HG03460 (cell line): Measurements from ENCODE around the gene COX20.
A peak's percentile ranks its signal among the peaks of the same experiment; 100 is the strongest.
"Not testable (repeated sequence)": the region's sequence is repeated elsewhere in the genome, so short reads cannot be mapped to it uniquely, and the experiment has no call there.

Experiments used
- ATAC-seq: cut with Tn5 transposase; IDR thresholded peaks from one replicate; pipeline ENCODE4 v1.9.1; 2021; ENCODE audit not compliant: unreplicated experiment

Gene COX20

DNA sequence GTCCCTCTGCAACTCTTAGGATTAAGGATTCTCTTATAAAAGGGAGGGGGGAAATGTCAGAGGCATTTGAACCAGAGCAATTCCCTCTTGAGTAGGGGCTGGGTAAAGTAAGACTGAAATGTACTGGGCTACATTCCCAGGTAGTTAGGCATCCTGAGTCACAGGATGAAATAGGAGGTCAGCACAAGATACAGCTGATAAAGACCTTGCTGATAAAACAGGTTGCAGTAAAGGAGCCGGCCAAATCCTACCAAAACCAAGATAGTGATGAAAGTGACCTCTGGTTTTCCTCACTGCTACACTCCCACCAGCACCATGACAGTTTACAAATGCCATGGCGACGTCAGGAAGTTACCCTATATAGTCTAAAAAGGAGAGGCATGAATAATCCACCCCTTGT, 14.3 kb upstream of the COX20 start:
- no peak for ATAC-seq

DNA sequence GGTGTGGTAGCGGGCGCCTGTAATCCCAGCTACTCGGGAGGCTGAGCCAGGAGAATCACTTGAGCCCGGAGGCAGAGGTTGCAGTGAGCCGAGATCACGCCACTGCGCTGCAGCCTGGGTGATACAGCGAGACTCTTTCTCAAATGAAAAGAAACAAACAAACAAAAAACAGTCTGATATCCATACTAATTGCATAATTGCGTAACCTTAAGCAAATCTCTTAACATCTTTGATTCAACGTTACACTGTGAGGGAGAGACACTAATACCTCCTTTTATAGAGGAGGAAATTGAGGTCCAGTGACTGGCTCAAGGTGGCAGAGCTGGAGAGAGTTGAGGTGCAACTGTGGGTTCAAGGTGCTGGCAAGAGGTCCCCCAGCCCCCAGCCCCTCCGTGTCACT, 12.6 kb upstream of the COX20 start:
- no peak for ATAC-seq

- ATAC-seq = no peak
Observed at GRCh38 chr1:244826712-244827111, 8.7 kb upstream of the COX20 start.

DNA sequence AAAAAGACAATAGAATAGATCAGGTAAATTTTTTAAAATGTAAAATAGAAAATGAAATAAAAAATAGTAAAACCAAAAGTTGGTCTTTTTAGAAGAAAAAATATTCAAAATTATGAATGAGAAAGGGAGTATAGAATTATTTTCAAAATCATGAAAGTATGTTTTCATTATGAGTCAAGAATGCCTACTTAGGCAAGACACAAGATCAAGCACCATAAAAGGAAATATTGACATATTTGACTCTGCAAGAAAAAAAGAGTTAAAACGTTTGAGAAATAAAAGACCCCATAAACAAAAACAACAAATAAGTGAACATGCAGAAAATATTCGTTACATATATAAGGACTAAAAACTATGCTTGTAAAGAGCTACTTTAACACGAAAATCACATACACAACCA, 4.8 kb upstream of the COX20 start:
- ATAC-seq = no peak

DNA sequence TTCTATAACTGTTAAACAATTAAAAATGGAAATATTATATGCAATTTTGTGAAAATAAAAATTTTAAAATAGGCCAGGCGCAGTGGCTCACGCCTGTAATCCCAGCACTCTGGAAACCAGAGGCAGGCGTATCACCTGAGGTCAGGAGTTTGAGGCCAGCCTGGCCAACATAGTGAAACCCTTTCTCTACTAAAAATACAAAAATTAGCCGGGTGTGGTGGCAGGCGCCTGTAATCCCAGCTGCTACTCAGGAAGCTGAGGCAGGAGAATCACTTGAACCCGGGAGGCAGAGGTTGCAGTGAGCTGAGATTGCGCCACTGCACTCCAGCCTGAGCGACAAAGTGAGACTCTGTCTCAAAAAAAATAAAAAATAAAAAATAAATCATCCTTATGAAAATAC, 2.2 kb upstream of the COX20 start:
- not testable (repeated sequence) for ATAC-seq

DNA sequence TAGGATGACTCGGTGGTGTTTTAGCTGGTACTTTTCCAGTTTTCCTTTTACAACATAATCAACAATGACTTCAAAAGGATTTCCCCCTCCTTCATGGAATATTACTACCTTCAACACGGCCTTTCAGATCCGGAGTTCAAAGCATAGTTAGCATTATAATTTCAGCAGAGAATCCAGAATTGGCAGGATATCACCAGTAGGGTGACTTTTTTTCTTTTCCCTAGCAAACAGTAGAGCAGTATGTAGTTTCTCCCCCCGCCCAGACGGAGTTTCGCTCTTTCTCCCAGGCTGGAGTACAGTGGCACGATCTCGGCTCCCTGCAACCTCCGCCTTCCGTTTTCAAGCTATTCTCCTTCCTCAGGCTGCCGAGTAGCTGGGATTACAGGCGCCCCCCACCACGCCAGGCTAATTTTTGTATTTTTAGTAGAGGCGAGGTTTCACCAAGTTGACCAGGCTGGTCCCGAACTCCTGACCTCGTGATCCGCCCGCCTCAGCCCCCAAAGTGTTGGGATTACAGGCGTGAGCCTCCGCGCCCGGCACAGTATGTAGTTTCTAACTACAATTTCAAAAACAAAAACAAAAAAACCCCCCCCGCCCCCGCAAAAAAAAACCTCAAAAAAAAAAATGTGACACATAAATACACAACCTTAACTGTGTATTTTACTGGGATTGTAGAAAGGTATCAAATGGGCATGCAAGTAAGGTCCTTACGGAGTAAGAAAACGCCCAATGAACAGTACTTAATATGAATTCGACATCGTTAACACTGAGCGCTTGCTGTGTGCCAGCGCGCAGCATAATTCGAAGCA, 1.5 kb upstream of the COX20 start:
- ATAC-seq = peak; percentile 10

DNA sequence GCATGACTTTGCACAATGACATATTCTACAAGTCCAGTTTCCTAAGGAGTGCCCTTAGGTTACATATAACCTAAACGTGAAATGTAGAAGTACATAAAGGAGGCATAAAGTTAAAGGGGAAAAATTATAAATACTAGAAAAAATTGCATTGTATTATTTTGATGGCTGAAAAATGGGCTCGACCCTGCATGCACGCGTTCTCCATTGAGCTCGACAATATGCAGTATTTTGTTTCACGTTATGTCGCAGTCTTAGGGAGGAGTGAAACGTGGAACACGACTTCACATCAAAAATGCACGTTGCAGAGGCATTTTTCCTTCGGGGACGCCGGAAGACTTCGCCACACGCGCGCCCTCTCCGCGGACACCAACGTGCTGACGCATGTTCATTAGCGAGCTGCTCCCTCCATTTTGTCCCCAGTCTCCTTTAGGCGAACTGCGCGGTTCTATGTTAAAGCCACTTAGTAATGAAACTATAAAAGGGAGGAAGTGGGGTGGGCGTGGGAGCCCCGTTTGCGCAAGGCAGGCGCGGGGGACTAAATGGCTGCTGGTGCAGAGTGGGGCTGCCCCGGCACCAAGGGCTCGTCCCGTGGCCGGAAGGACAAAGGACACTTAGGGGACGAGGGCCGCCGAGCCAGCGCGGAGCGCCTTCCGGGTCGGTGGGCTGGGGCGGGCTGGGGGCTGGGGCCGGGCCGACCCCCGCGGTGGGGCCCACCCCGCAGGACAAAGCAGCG, 749 bp upstream of the COX20 start:
- peak; percentile 63 for ATAC-seq

DNA sequence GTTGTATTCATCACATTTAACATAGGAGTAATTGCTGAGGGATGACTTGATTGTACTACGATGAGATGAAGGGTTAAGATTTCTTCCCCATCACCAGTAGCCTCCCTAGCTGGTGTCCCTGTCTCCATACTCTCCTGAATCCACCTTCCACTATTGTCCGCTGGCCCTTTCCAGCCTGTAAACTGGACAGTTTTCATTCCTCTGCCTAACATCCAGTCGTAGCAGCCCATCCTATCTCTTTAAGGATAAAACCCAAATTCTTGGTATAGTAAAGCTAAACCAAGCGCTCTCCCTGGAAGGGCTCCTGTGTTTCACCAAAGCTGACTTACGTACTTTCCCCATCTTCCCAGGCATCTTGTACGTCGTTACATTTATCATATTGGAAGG, 670 bp downstream of the COX20 start:
- no peak for ATAC-seq

DNA sequence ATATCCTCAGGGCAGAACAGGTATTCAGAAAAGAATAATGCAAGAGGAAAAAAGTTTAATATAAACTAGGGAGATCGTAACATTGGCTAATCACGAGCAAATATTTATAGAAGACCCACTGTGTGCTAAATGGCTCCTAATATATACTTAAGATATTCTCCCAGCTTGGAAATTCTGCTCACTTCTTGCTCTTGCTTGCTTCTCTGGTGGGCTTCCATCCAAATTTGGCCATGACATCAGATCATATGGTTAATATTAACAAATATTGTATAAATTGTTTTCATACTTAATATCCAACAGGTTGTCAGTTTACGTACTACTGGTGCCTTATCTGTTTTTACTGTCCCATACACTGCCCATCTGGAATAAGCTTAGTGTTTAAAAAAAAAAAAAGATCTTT, 1.1 kb downstream of the COX20 start:
- no peak for ATAC-seq

GRCh38 chr1:244837597-244838258, 2.3 kb downstream of the COX20 start:
- ATAC-seq = no peak

GRCh38 chr1:244839656-244840055, 4.2 kb downstream of the COX20 start:
- no peak for ATAC-seq

DNA sequence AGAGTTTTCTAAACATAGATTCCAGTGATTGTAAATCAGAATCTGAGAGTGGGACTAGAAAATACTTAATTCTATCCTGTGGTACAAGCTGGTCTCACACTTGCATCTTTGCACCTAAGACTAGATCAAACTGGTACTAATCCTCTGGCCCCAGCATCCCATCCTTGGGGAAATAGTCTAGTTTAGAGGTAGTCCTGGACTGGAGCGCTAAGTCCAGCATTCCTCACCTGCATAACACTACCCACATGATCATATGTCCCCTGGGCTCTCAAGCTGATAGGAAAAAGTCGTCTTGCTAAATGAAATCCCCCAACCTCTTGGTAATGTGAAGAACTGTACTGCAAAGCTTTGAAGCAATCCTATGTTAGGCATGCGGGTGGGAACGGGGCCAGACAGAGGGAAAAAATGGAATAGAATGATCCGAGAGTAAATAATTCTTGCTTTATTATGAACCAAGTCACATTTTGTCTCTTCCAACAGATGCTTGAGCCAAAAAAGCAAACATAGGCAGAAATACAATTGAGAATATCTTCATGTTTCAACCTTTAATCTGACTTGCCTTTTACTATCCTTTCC, 4.8 kb downstream of the COX20 start:
- no peak for ATAC-seq

GRCh38 chr1:244841273-244841927, 5.9 kb downstream of the COX20 start:
- no peak for ATAC-seq

- ATAC-seq = no peak
Observed at GRCh38 chr1:244843148-244843978, 7.9 kb downstream of the COX20 start.

DNA sequence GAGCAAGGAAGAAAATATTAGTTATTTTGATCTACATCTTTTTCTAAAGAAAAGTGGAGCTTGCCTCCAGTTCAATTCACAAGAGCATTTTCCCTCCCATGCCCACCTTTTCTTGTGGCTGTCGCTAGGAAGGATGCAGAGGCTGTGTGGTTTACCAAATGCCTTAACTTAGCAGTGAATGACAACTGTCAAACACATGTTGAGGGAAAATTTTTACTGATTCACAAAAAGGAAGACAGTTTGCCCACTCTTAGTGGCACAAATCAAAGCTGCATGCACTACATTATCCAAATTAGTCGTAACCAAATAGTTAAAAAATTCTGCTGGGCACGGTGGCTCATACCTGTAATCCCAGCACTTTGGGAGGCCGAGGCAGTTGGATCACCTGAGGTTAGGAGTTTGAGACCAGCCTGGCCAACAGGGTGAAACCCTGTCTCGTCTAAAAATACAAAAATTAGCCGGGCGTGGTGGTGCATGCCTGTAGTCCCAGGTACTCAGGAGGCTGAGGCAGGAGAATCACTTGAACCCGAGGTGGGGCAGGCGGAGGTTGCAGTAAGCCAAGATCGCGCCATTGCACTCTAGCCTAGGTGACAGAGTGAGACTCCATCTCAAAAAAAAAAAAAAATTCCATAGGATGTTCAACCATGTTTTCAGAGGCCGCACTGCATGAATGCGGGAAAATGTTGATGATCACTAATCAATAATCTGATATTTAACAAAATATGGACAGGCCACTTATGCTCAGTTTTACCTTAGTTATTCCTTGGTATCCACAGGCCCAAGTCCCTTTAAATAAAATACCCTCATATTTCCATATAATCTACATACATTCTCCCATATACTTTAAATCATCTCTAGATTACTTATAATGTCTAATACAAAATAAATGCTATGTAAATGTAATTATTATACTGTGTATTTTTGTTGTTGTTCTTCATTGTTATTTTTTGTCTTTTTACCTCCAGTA, 9.0 kb downstream of the COX20 start:
- ATAC-seq = no peak

GRCh38 chr1:244846653-244847052, 11.2 kb downstream of the COX20 start:
- ATAC-seq = no peak

- ATAC-seq = no peak
Observed at GRCh38 chr1:244849189-244849866, 13.9 kb downstream of the COX20 start.

DNA sequence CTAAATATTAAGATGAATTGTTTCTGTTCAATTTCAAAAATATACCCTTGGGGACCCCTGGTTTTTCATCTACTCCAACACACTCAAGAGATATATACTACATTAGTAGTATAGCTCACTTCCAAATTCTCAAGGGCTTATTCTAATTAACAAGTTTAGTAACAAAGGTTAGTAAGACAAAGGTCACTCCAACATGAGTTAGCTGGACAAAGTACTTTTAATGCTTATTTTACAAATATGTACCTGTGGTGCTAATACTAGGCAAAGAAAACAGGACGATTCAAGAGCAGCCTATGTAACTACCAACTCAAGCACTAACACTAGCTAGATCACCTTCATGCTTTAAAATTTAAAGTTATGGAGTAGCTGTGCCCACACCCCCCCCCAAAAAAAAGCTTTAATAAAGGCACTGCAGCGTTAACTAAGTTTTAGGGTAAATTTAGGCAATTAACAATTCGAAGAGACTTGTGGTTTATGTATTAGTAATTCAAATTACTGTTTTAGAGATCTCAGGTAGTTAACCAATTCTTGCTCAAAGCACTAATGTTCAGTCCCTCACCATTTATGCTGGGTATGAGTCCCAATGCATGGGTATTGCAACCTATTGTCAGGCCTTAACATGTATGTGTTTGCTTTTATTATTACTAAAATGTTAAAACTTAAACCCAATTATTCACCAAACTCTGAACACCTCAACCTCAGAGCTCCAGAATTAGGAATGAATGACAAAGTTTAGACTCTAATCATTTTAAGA, 14.8 kb downstream of the COX20 start:
- ATAC-seq = no peak
